H9 (cell line): ENCODE results near the gene CDH26. TPM values are rescaled to one million over a fixed set of nuclear protein-coding genes. Genes with fewer than 3 reads are reported as not detected.

Experiments used
- DNase-seq: peaks from one replicate; pipeline ENCODE4 v3.0.0-alpha.2; 2017
- H2AFZ ChIP-seq: one replicate; pipeline ENCODE4 v1.6.1; 2013; ENCODE audit warnings: mild to moderate bottlenecking, low read length, control low read depth, moderate library complexity
- H2AK5ac ChIP-seq: 2 replicates; pipeline ENCODE4 v1.6.1; 2013; ENCODE audit warnings: low read length, control low read depth, mixed read lengths; ENCODE audit not compliant: insufficient read length
- H2BK120ac ChIP-seq: one replicate; pipeline ENCODE4 v1.6.1; 2013; ENCODE audit warnings: low read depth, mild to moderate bottlenecking, low read length, control low read depth, inconsistent platforms; ENCODE audit not compliant: poor library complexity, severe bottlenecking
- H2BK12ac ChIP-seq: 2 replicates; pipeline ENCODE4 v1.6.1; 2013; ENCODE audit warnings: low read length, control low read depth, mixed read lengths, low read depth; ENCODE audit not compliant: insufficient read length
- H2BK15ac ChIP-seq: 2 replicates; pipeline ENCODE4 v1.6.1; 2013; ENCODE audit warnings: low read depth, low read length, control low read depth
- H2BK20ac ChIP-seq: one replicate; pipeline ENCODE4 v1.6.1; 2013; ENCODE audit warnings: low read depth, mild to moderate bottlenecking, low read length, control low read depth, inconsistent platforms; ENCODE audit not compliant: poor library complexity, severe bottlenecking
- H2BK5ac ChIP-seq: 2 replicates; pipeline ENCODE4 v1.6.1; 2013; ENCODE audit warnings: low read length, control low read depth, mixed read lengths; ENCODE audit not compliant: insufficient read length
- H3K14ac ChIP-seq: 2 replicates; pipeline ENCODE4 v1.6.1; 2013; ENCODE audit warnings: low read length, control low read depth; ENCODE audit not compliant: insufficient read depth
- H3K18ac ChIP-seq: 2 replicates; pipeline ENCODE4 v1.6.1; 2013; ENCODE audit warnings: low read depth, mild to moderate bottlenecking, mixed read lengths, low read length, control low read depth; ENCODE audit not compliant: insufficient read length
- H3K23ac ChIP-seq: 2 replicates; pipeline ENCODE4 v1.6.1; 2013; ENCODE audit warnings: low read length, control low read depth, mixed read lengths, low read depth; ENCODE audit not compliant: insufficient read length
- H3K23me2 ChIP-seq: 2 replicates; pipeline ENCODE4 v1.6.1; 2013; ENCODE audit warnings: low read depth, mild to moderate bottlenecking, mixed read lengths, low read length, control low read depth; ENCODE audit not compliant: insufficient read length, poor library complexity, severe bottlenecking
- H3K27ac ChIP-seq: 2 replicates; pipeline ENCODE4 v1.5.1; 2013; ENCODE audit warnings: low read length, control low read depth, mixed read lengths, low read depth; ENCODE audit not compliant: insufficient read length
- H3K27me3 ChIP-seq: 2 replicates; pipeline ENCODE4 v1.6.1; 2013; ENCODE audit warnings: low read length, control low read depth, inconsistent platforms; ENCODE audit not compliant: insufficient read depth
- H3K4ac ChIP-seq: 2 replicates; pipeline ENCODE4 v1.6.1; 2013; ENCODE audit warnings: low read depth, mild to moderate bottlenecking, control low read depth, inconsistent platforms, low read length, moderate library complexity
- H3K4me1 ChIP-seq: 2 replicates; pipeline ENCODE4 v1.6.1; 2013; ENCODE audit warnings: low read length, control low read depth, inconsistent platforms; ENCODE audit not compliant: insufficient read depth
- H3K4me2 ChIP-seq: 2 replicates; pipeline ENCODE4 v1.6.1; 2013; ENCODE audit warnings: low read length, control low read depth, mixed read lengths; ENCODE audit not compliant: insufficient read length, insufficient read depth
- H3K56ac ChIP-seq: 2 replicates; pipeline ENCODE4 v1.6.1; 2013; ENCODE audit warnings: low read depth, mild to moderate bottlenecking, mixed read lengths, low read length, control low read depth; ENCODE audit not compliant: insufficient read length
- H3K79me1 ChIP-seq: 2 replicates; pipeline ENCODE4 v1.6.1; 2013; ENCODE audit warnings: low read depth, mild to moderate bottlenecking, moderate library complexity, low read length, control low read depth, inconsistent platforms; ENCODE audit not compliant: insufficient read depth, poor library complexity, severe bottlenecking
- H3K79me2 ChIP-seq: 2 replicates; pipeline ENCODE4 v1.6.1; 2013; ENCODE audit warnings: low read length, control low read depth, inconsistent platforms; ENCODE audit not compliant: insufficient read depth
- H3K9ac ChIP-seq: 2 replicates; pipeline ENCODE4 v1.6.1; 2013; ENCODE audit warnings: low read length, control low read depth, mixed read lengths; ENCODE audit not compliant: insufficient read length; ENCODE audit errors: extremely low read depth
- H3K9me3 ChIP-seq: one replicate; pipeline ENCODE4 v1.6.1; 2013; ENCODE audit warnings: low read depth, low read length, inconsistent platforms; ENCODE audit not compliant: control insufficient read depth
- H3T11ph ChIP-seq: one replicate; pipeline ENCODE4 v1.6.1; 2013; ENCODE audit warnings: mild to moderate bottlenecking, low read length, control low read depth, inconsistent platforms
- H4K20me1 ChIP-seq: one replicate; pipeline ENCODE4 v1.6.1; 2013; ENCODE audit not compliant: control insufficient read depth, insufficient read length, insufficient read depth
- H4K5ac ChIP-seq: 2 replicates; pipeline ENCODE4 v1.6.1; 2013; ENCODE audit warnings: low read depth, mild to moderate bottlenecking, mixed read lengths, low read length, control low read depth; ENCODE audit not compliant: insufficient read length
- H4K8ac ChIP-seq: replicated peaks from 2 replicates; pipeline ENCODE4 v1.6.1; 2013; ENCODE audit warnings: low read length, control low read depth, mixed read lengths, low read depth; ENCODE audit not compliant: insufficient read length
- H4K91ac ChIP-seq: 2 replicates; pipeline ENCODE4 v1.6.1; 2013; ENCODE audit warnings: low read depth, mild to moderate bottlenecking, moderate library complexity, mixed read lengths, low read length, control low read depth; ENCODE audit not compliant: insufficient read length
- H3K27ac Mint-ChIP-seq, 3 experiments: 2 replicates in 2 of 3; 3 replicates in 1 of 3; pipeline ENCODE4 v1.8.0; 2020 to 2021; ENCODE audit warnings: mixed read lengths in 3 of 3, mild to moderate bottlenecking in 1 of 3, moderate library complexity in 1 of 3
- H3K27me3 Mint-ChIP-seq: 2 replicates; pipeline ENCODE4 v1.8.0; 2021; ENCODE audit warnings: low read depth, mild to moderate bottlenecking, moderate library complexity, mixed read lengths
- H3K36me3 Mint-ChIP-seq, 3 experiments: 2 replicates in 2 of 3; 3 replicates in 1 of 3; pipeline ENCODE4 v1.8.0; 2020 to 2021; ENCODE audit warnings: low read depth in 3 of 3, mixed read lengths in 3 of 3; ENCODE audit not compliant: insufficient read depth in 1 of 3
- H3K4me1 Mint-ChIP-seq, 2 experiments: 2 replicates each; pipeline ENCODE4 v1.8.0; 2020; ENCODE audit warnings: mixed read lengths in 2 of 2
- H3K4me3 Mint-ChIP-seq, 2 experiments: 2 replicates in 1 of 2; 3 replicates in 1 of 2; pipeline ENCODE4 v1.8.0; 2020 to 2021; ENCODE audit warnings: mild to moderate bottlenecking in 2 of 2, mixed read lengths in 2 of 2, moderate library complexity in 1 of 2
- H3K9me3 Mint-ChIP-seq, 2 experiments: 2 replicates in 1 of 2; 3 replicates in 1 of 2; pipeline ENCODE4 v1.8.0; 2020; ENCODE audit warnings: mild to moderate bottlenecking in 2 of 2, mixed read lengths in 2 of 2, moderate library complexity in 1 of 2
- WGBS: extraction: QIAGEN DNeasy Blood & Tissue Kit; methylation state at CpG from one replicate; pipeline ENCODE4 v1.1.7; 2013; ENCODE audit warnings: missing lambda C conversion rate, low lambda C conversion rate, mixed read lengths; ENCODE audit not compliant: insufficient read length; ENCODE audit errors: extremely low coverage; 5-methylcytosine and 5-hydroxymethylcytosine counted together
- total RNA-seq: library from RNA; stranded (reverse); gene quantifications from 2 replicates; pipeline ENCODE4 v1.2.1, GENCODE V29; 2021
- TF ChIP-seq, protein P1 (sequence below): fragments of 200-600 bp; sonication (generic); conservative IDR thresholded peaks from 3 replicates; pipeline ENCODE4 v1.8.0; 2021; ENCODE audit warnings: antibody characterized with exemption, mild to moderate bottlenecking

Gene CDH26
- total RNA-seq, 1 experiment from 2014 or later, result 0.79 TPM

DNA sequence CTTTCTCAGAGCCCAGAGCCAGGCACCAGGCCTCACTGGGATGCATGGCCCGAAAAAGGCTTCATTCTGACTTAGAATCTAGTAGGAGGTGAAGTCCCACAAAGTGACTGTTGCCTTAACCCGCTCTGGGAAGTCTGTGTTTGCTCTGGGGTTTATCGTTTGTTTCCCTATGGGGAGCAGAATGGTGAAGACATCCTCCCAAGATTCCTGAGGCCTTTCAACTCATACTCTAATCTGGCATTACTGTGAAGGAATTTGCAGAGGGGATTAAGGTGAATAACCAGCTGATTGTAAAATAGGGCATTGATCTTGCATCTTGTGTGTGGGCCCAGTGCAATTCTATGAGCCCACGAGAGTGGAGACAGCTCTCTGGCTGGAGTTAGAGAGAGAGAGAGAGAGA, 67.8 kb downstream of the CDH26 start:
- Histone ChIP-seq H2BK5ac (no peak overlapping the region), H3T11ph (no peak overlapping the region), H4K5ac (no peak overlapping the region), H3K56ac (no peak overlapping the region), H4K20me1 (no peaks in the 10 kb centered on the region), H2BK15ac (no peak overlapping the region), H2AFZ (no peak overlapping the region), H3K18ac (no peak overlapping the region), H3K9me3 (no peaks in the 10 kb centered on the region), H2BK12ac (no peak overlapping the region), H3K27me3 (no peaks in the 10 kb centered on the region), H3K79me2 (no peaks in the 10 kb centered on the region), H2BK120ac (no peak overlapping the region), H4K91ac (no peak overlapping the region), H4K8ac (no peak overlapping the region), H2AK5ac (no peak overlapping the region), H3K4me2 (no peak overlapping the region), H2BK20ac (no peak overlapping the region), H3K4me1 (no peaks in the 10 kb centered on the region; the same call in 1 of the 2 replicates), H3K23me2 (no peaks in the 10 kb centered on the region), H3K27ac (no peak overlapping the region), H3K79me1 (no peaks in the 10 kb centered on the region), H3K4ac (no peak overlapping the region), H3K23ac (no peak overlapping the region), H3K14ac (no peak overlapping the region), H3K9ac (no peak overlapping the region)
- TF ChIP-seq, protein P1, sequence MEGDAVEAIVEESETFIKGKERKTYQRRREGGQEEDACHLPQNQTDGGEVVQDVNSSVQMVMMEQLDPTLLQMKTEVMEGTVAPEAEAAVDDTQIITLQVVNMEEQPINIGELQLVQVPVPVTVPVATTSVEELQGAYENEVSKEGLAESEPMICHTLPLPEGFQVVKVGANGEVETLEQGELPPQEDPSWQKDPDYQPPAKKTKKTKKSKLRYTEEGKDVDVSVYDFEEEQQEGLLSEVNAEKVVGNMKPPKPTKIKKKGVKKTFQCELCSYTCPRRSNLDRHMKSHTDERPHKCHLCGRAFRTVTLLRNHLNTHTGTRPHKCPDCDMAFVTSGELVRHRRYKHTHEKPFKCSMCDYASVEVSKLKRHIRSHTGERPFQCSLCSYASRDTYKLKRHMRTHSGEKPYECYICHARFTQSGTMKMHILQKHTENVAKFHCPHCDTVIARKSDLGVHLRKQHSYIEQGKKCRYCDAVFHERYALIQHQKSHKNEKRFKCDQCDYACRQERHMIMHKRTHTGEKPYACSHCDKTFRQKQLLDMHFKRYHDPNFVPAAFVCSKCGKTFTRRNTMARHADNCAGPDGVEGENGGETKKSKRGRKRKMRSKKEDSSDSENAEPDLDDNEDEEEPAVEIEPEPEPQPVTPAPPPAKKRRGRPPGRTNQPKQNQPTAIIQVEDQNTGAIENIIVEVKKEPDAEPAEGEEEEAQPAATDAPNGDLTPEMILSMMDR, result no peak
- Mint-ChIP-seq H3K4me3 (no peak overlapping the region), H3K4me1 (peaks cover 2 to 10% of the 10 kb centered on the region in 2 experiments; a peak in 3 of 4 replicates), H3K27me3 (peaks cover 14% of the 10 kb centered on the region), H3K36me3 (no peaks in the 10 kb centered on the region), H3K9me3 (peaks cover 3 to 4% of the 10 kb centered on the region in 2 experiments; a peak in 4 of 5 replicates), H3K27ac (no peak overlapping the region; a peak in 1 of 7 replicates)
- no peak for DNase-seq
- no CpG with 5 or more reads among the region's 4 CpGs for WGBS
